RCC 7860 (cell line): ENCODE data around the gene HOXB13.
A peak's percentile ranks its signal among the peaks of the same experiment; 100 is the strongest.
"Not testable (repeated sequence)": the region's sequence is repeated elsewhere in the genome, so short reads cannot be mapped to it uniquely, and the experiment has no call there.

Experiments used
- DNase-seq: peaks from one replicate; pipeline ENCODE4 v3.0.0-alpha.2; 2015; ENCODE audit warnings: low spot score
- FAIRE-seq: peaks from 2 replicates; lab custom pipeline; 2012; peaks lifted over from hg19 to GRCh38; lab: Jason Lieb, UNC

The HOXB13 gene

GRCh38 chr17:48717367-48718226 is 11.0 kb downstream of the HOXB13 start:
- no peak for FAIRE-seq
- DNase-seq = no peak

DNA sequence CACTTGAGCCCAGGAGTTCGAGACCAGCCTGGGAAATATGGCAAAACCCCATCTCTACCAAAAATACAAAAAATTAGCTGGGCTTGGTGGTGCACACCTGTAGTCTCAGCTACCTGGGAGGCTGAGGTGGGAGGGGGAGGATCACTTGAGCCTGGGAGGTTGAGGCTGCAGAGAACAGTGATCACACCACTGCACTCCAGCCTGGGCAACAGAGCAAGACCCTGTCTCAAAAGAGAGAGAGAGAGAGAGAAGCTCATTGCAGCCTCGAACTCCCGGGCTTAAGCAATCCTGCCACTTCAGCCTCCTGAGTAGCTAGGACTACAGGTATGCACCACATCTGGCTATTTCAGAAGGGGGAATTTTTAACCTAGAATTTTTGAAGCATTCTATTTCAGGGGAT is 12.0 kb downstream of the HOXB13 start:
- not testable (repeated sequence) for DNase-seq, FAIRE-seq

DNA sequence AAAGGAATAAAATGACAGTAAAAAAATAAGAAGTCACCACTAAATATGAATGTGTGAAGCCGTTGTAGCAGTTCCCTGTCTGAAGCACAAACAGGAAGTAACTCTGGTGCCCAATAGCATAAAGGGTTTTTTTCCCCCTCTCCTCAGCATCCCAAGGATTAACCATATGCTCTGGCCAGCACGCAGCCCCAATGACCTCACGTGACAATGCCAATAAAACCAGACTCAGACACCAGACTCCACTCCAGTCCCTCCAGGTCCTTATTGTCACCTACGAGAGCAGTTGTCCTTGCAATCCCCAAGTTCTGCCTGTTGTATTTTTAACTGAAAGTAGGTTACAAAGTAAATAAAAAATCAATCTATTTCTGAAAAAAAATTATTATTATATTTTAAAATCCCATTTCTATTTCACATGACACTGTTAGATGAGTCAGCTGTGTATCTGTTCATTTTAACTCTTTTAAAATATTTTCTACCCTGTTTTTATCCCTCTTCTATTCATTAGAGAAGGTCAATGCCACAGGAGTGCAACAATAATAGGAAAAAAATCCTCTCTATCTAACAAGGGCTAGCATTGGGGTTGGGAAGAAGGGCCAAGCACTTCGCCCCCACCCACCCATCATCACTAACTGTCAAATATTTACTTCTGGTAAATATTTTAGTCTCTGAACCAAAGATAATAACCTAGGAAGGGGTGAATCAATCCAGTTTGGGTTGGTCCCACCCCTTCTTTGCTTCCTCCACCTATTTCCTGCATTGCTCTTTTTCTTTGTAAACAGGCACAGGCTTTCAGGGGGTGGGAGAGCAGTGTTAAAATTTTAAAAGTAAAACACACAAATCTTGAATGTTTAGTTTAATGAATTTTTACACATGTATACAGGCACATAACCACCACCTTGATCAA is 12.8 kb downstream of the HOXB13 start:
- no peak for DNase-seq
- FAIRE-seq = no peak

GRCh38 chr17:48711128-48711527 is 17.4 kb downstream of the HOXB13 start:
- FAIRE-seq = no peak
- DNase-seq = no peak

GRCh38 chr17:48704361-48705248 is 23.9 kb downstream of the HOXB13 start:
- FAIRE-seq (no peak), DNase-seq (no peak)

- FAIRE-seq = no peak
- no peak for DNase-seq
Measured at GRCh38 chr17:48701864-48702532, 26.6 kb downstream of the HOXB13 start.

DNA sequence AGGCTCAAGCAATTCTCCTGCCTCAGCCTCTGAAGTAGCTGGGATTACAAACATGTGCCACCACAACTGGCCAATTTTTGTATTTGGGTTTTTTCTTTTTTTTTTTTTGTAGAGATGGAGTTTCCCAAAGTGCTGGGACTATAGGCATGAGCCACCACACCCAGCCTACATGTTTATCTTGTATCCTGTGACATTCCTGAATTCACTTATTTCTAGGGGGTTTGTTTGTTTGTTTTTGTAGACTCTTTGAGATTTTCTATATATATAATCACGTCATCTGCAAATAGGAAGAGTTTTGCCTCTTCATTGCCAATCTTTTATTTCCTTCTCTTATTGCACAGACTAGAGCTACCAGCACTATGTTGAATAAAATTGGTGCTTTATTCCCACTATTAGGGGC is 35.4 kb downstream of the HOXB13 start:
- FAIRE-seq = no peak
- no peak for DNase-seq

GRCh38 chr17:48692049-48692448 is 36.5 kb downstream of the HOXB13 start:
- DNase-seq (no peak), FAIRE-seq (no peak)

DNA sequence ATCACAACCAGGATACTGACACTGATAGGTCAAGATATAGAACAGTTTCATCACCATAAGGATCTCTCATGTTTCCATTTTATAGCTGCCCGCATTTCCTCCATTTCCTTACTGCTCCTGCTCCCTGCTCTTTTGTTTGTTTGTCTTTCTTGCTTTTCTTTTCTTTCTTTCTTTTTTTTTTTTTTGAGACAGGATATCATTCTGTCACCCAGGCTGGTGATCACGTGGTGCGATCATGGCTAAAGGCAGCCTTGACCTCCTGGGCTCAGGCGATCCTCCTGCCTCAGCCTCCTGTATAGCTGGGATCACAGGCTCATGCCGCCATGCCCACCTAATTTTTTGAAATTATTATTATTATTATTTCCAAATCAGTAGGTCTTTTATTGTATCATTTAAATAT is 37.9 kb downstream of the HOXB13 start:
- DNase-seq (no peak), FAIRE-seq (no peak)

DNA sequence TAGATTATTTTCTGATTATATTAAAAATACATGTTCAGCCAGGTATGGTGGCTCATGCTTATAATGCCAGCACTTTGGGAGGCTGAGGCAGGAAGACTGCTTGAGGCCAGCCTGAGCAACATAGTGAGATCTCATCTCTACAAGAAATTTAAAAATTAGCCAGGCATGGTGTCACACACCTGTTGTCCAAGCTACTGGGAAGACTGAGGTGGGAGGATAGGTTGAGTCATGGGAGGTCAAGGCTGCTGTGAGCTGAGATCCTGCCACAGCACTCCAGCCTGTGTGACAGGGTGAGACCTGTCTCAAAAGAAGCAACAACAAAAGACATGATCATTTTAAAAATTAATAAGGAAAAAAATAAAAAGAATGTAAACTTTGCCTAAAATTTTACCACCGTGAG is 46.9 kb downstream of the HOXB13 start:
- peak; percentile 22 for DNase-seq
- peak; percentile 24 for FAIRE-seq

DNA sequence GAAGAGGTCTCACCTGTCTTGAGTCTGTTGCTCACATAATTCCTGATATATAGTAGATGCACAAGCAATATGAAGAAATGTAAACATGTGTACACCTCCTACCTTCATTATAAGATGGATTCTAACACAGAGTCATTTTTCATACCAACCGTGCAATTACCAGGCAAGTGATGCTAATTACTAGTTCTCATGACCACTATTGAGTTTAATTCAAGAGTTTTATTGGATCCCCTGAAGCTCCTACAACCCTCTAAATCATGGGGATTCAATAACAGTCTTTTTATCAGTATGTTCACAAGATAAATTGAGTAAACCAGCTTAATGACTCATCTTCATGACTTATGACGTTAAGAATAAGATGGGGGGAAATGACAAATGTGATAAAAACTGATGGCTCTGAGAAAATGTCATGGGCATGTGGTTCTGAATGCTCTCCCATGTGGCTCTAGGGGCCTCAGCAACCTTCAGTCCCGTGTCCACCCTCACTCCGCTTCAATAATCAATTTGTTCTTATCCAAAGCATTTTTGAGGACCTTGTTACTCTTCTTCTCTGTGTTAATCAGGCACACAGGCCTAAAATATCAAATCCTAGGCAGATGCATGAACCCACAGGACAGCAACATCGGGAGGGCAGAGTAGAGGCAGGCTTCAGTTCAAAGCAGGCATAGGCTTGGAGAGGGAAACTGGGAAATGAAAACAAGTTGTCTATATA is 49.0 kb downstream of the HOXB13 start:
- no peak for FAIRE-seq
- DNase-seq = no peak

DNA sequence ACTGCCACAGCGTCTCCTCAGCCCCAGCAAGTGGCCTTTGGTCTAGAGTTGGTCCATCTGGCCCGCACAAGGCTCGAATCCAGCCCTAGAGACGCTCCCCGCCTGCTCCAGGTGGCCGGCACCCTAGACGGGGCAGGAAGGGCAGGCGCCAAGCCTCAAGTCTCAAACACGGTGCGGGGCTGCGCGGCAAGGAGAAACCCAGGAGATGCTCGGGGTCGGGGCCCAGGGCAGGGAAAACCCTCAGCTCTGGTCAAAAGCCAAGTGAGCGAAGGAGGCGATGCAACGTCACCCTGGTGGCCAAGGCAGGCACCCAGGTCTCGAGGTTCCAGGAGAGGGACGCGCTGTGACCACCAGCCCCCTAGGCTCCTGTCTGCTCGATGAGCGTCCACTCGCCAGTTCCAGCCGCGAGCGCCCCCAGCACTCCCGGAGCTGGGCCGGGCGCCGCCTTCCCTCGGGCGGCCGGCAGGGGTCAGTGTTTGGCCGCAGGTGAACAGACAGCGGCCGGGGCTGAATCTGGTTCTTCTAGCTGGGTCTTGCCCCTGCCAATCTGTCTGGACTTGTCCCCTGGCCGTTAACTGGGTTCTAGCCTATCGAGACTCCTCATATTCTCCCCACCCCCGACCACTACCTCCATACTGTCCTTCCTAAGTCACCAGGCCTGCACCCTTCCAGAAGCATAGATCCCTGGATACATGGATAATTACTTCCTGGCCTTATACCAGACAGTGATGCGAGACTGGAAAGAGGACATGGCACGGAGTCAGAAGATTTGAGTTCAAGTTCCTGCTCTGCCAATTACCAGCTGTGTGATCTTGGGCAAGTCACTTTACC is 50.2 kb downstream of the HOXB13 start:
- FAIRE-seq = no peak

GRCh38 chr17:48676963-48677558 is 51.5 kb downstream of the HOXB13 start:
- FAIRE-seq = no peak

More for the DNA sequence above, 50.2 kb downstream of the HOXB13 start:
- DNase-seq = no peak

More at GRCh38 chr17:48676963-48677558, 51.5 kb downstream of the HOXB13 start:
- no peak for DNase-seq
